Mesothelial cell of epicardium (in vitro differentiated cells): ENCODE results near the gene POLK. TPM values are rescaled to one million over a fixed set of nuclear protein-coding genes. Genes with fewer than 3 reads are reported as not detected.

Source experiments
- DNase-seq, 2 experiments: peaks; one replicate each; pipeline ENCODE4 v3.0.0; 2021; ENCODE audit warnings: low spot score in 2 of 2; ENCODE audit not compliant: unreplicated experiment in 2 of 2
- H3K27ac Mint-ChIP-seq: 2 replicates; pipeline ENCODE4 v1.8.0; 2021; ENCODE audit warnings: mixed read lengths
- H3K27me3 Mint-ChIP-seq: 2 replicates; pipeline ENCODE4 v1.8.0; 2021; ENCODE audit warnings: low read depth, mixed read lengths
- H3K36me3 Mint-ChIP-seq: 2 replicates; pipeline ENCODE4 v1.8.0; 2021; ENCODE audit warnings: mixed read lengths
- H3K4me1 Mint-ChIP-seq: 2 replicates; pipeline ENCODE4 v1.8.0; 2021; ENCODE audit warnings: mixed read lengths
- H3K4me3 Mint-ChIP-seq: 2 replicates; pipeline ENCODE4 v1.8.0; 2021; ENCODE audit warnings: mild to moderate bottlenecking, moderate library complexity, mixed read lengths
- H3K9me3 Mint-ChIP-seq: 2 replicates; pipeline ENCODE4 v1.8.0; 2021; ENCODE audit warnings: mixed read lengths
- CTCF ChIP-seq: fragments of 200-600 bp; sonication (generic); IDR thresholded peaks from one replicate; pipeline ENCODE4 v1.5.0; 2021; ENCODE audit warnings: antibody characterized with exemption; ENCODE audit not compliant: unreplicated experiment
- total RNA-seq: library from RNA; stranded (reverse); gene quantifications from 3 replicates; pipeline ENCODE4 v1.2.1, GENCODE V29; 2021

POLK gene
- total RNA-seq, 1 donor from 2014 or later = 29.2 TPM

DNA sequence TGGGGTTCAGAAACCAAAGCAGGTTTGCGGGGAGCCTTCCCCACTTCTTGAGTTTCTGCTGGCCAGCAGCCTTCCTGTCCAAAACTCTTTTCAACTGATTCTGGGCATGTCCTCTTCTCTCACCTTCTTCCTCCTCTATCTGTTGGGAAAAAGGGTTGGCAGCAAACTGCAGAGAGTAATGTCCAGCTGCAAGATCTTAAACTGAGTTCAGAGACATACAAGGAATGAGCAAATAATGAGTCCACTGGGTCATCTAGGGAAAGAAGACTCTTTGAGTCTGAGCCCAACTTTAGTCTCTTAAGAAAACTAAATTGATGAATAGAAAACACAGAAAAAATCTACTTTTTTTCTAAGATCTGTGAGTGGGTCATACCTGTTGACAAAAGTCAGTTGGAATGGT, 116.1 kb downstream of the POLK start:
- Mint-ChIP-seq H3K4me3 (no peak overlapping the region), H3K9me3 (no peaks in the 10 kb centered on the region), H3K36me3 (no peaks in the 10 kb centered on the region), H3K27ac (no peak overlapping the region), H3K27me3 (no peaks in the 10 kb centered on the region), H3K4me1 (peaks cover 12% of the 10 kb centered on the region)
- DNase-seq = no peak
- no peak for TF ChIP-seq CTCF

DNA sequence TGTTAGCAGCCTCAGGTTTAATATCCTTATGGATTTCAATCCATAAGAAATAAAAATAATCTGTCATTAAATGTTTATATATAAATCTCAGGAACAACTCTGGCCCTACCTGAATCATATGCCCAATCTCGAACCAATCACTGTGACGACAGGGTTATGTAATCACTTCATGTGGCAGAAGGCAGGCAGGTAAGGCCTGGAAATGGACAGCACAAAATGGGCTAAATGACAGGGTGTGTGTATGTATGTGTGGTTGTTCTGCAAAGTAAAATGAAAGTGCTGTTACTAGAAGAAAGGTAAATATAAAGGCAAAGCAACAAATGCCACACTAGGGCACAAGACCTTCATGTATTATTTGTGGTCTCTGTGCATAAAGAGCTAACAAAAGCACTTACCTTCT, 119.2 kb downstream of the POLK start:
- Mint-ChIP-seq H3K9me3 (peaks cover 12% of the 10 kb centered on the region), H3K4me3 (no peak overlapping the region), H3K4me1 (peaks cover 3% of the 10 kb centered on the region), H3K27me3 (no peaks in the 10 kb centered on the region), H3K36me3 (no peaks in the 10 kb centered on the region), H3K27ac (no peak overlapping the region)
- TF ChIP-seq CTCF = no peak
- DNase-seq = no peak

- no peak overlapping the region for H3K27ac Mint-ChIP-seq
- TF ChIP-seq CTCF = no peak
These were observed 120.6 kb downstream of the POLK start for GRCh38 chr5:75632321-75632720.

DNA sequence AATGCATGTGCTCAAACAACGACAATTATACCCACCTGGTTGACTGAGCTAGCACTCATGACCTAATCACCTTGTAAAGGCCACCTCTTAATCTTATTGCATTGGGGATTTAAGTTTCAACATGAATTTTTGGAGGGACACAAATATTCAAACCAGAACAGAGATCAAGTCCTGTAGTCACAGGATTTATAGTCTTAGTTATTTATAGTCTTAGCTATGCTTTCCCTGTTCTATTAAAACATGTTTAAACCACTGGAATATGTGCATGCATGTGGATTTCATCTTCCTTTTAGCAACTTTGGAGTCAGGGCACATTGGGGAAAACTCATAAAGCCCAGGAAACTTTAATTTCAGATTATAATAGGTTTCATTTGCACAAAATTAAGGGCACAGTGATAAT, 126.3 kb downstream of the POLK start:
- no peak overlapping the region for H3K27ac Mint-ChIP-seq
- no peak for DNase-seq

More at GRCh38 chr5:75632321-75632720, 120.6 kb downstream of the POLK start:
- no peak for DNase-seq
- Mint-ChIP-seq H3K27me3 (no peaks in the 10 kb centered on the region), H3K36me3 (no peaks in the 10 kb centered on the region), H3K9me3 (peaks cover 12% of the 10 kb centered on the region), H3K4me3 (no peak overlapping the region), H3K4me1 (peaks cover 3% of the 10 kb centered on the region)

GRCh38 chr5:75639535-75640311, 128.0 kb downstream of the POLK start:
- Mint-ChIP-seq H3K27ac (no peak overlapping the region), H3K4me3 (no peak overlapping the region), H3K27me3 (no peaks in the 10 kb centered on the region), H3K36me3 (peaks cover 2% of the 10 kb centered on the region), H3K4me1 (peaks cover 2% of the 10 kb centered on the region), H3K9me3 (peaks cover 4% of the 10 kb centered on the region)
- no peak for TF ChIP-seq CTCF
- no peak for DNase-seq

More for the DNA sequence above, 126.3 kb downstream of the POLK start:
- Mint-ChIP-seq H3K36me3 (peaks cover 2% of the 10 kb centered on the region), H3K4me3 (no peak overlapping the region), H3K27me3 (no peaks in the 10 kb centered on the region), H3K4me1 (peaks cover 2% of the 10 kb centered on the region), H3K9me3 (peaks cover 16% of the 10 kb centered on the region)
- no peak for TF ChIP-seq CTCF
